ENCODE data around the gene SLC6A3.
"Not testable (repeated sequence)": the region's sequence is repeated elsewhere in the genome, so short reads cannot be mapped to it uniquely, and the experiment has no call there.

SLC6A3 gene

DNA sequence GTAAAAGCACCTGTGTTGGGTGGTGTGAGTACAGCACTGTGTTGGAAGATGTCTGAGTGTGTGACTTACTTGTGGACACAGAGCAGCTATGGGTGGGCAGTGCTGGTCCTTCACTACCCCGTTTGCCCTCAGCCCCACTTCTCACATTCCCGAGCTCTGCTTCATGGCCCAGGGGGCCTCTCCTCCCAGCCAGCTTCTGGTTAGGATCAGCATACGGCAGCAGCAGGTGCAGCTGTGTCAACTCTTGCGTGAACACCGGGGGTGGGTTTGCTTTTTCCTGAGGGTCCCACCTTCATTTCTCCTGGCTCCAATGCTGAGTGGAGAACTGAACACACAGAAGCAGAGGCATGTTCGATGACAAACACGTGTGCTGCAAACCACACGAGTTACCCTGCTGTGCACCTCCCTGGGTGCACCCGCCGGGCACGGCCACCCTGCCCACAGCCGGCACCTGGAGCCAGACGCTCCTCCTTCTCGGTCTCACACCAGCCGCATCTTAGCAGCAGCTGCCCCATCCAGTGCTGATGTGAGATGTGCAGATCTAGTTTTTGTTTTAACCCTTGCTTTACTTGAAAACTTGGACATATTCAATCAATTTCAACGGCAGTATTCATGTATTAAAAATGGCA lies 14.9 kb upstream of the SLC6A3 start:
- no peaks in the 10 kb centered on the region for H3K27me3 ChIP-seq (ENCODE audit: low read depth, low read length)
- H3K4me3 ChIP-seq (ENCODE audit: low read length) = no peak overlapping the region
- no peaks in the 10 kb centered on the region for H4K20me1 ChIP-seq (ENCODE audit: insufficient read depth, low read length)
- H2AFZ ChIP-seq (ENCODE audit: low read depth, low read length) = no peak overlapping the region
- no peaks in the 10 kb centered on the region for H3K4me1 ChIP-seq (ENCODE audit: low read length)
- TF ChIP-seq, protein P1, sequence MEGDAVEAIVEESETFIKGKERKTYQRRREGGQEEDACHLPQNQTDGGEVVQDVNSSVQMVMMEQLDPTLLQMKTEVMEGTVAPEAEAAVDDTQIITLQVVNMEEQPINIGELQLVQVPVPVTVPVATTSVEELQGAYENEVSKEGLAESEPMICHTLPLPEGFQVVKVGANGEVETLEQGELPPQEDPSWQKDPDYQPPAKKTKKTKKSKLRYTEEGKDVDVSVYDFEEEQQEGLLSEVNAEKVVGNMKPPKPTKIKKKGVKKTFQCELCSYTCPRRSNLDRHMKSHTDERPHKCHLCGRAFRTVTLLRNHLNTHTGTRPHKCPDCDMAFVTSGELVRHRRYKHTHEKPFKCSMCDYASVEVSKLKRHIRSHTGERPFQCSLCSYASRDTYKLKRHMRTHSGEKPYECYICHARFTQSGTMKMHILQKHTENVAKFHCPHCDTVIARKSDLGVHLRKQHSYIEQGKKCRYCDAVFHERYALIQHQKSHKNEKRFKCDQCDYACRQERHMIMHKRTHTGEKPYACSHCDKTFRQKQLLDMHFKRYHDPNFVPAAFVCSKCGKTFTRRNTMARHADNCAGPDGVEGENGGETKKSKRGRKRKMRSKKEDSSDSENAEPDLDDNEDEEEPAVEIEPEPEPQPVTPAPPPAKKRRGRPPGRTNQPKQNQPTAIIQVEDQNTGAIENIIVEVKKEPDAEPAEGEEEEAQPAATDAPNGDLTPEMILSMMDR (IDR thresholded peaks at IDR 0.05; ENCODE audit: low read depth, low read length) = no peak
- no peak for TF ChIP-seq EZH2phosphoT487 (IDR thresholded peaks at IDR 0.05; ENCODE audit: low read depth)
- no peaks in the 10 kb centered on the region for H3K79me2 ChIP-seq (ENCODE audit: low read length)
- no peak overlapping the region for H3K4me2 ChIP-seq (ENCODE audit: low read length)
- no peak overlapping the region for H3K27ac ChIP-seq (ENCODE audit: low read length)
- peaks cover 10% of the 10 kb centered on the region; the same call in 1 of the 2 replicates for H3K9me3 ChIP-seq (ENCODE audit: insufficient read depth, low read length)
- H3K36me3 ChIP-seq (replicated peaks; ENCODE audit: low read depth, low read length) = peaks cover 83% of the 10 kb centered on the region
- H3K9ac ChIP-seq (ENCODE audit: low read length) = no peak overlapping the region

- H3K4me2 ChIP-seq (ENCODE audit: low read length); H3K4me1 ChIP-seq (ENCODE audit: low read length); H2AFZ ChIP-seq (ENCODE audit: low read depth, low read length); H3K27me3 ChIP-seq (ENCODE audit: low read depth, low read length); H3K9ac ChIP-seq (ENCODE audit: low read length); H3K4me3 ChIP-seq (ENCODE audit: low read length); H3K79me2 ChIP-seq (ENCODE audit: low read length); H4K20me1 ChIP-seq (ENCODE audit: insufficient read depth, low read length); H3K27ac ChIP-seq (ENCODE audit: low read length): not testable (repeated sequence)
- peaks cover 10% of the 10 kb centered on the region; the same call in 1 of the 2 replicates for H3K9me3 ChIP-seq (ENCODE audit: insufficient read depth, low read length)
- peaks cover 81% of the 10 kb centered on the region for H3K36me3 ChIP-seq (replicated peaks; ENCODE audit: low read depth, low read length)
Observed at GRCh38 chr5:1459435-1459834, 14.2 kb upstream of the SLC6A3 start.

- H3K27ac ChIP-seq (ENCODE audit: low read length); H3K9ac ChIP-seq (ENCODE audit: low read length); H2AFZ ChIP-seq (ENCODE audit: low read depth, low read length); H4K20me1 ChIP-seq (ENCODE audit: insufficient read depth, low read length); H3K4me2 ChIP-seq (ENCODE audit: low read length); H3K27me3 ChIP-seq (ENCODE audit: low read depth, low read length); H3K4me1 ChIP-seq (ENCODE audit: low read length); H3K4me3 ChIP-seq (ENCODE audit: low read length); H3K79me2 ChIP-seq (ENCODE audit: low read length): not testable (repeated sequence)
- Histone ChIP-seq H3K9me3 (ENCODE audit: insufficient read depth, low read length) (peaks cover 22% of the 10 kb centered on the region; the same call in 1 of the 2 replicates), H3K36me3 (replicated peaks; ENCODE audit: low read depth, low read length) (peaks cover 53% of the 10 kb centered on the region)
Observed at GRCh38 chr5:1456110-1456881, 11.1 kb upstream of the SLC6A3 start.

DNA sequence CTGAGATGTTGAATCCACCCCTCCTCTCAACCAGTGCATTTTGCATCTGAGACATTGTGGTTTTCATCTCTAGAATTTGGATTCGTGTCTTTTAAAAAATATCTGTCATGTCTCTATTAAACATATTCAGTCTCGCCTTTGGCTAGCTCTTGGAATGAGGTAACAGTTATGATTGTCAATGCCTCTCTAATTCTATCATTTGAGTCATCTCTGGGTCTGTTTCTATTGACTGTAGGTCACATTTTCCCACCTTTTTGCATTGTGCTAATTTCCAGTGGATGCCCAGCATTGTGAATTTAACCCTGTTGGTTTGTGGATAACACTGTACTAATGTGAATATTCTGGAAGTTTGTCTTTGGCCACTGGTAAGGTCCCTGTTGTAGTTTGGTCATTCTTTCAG lies 8.4 kb upstream of the SLC6A3 start:
- H3K4me1 ChIP-seq (ENCODE audit: low read length) = no peaks in the 10 kb centered on the region
- peaks cover 22% of the 10 kb centered on the region; the same call in 1 of the 2 replicates for H3K9me3 ChIP-seq (ENCODE audit: insufficient read depth, low read length)
- no peak for TF ChIP-seq EZH2phosphoT487 (IDR thresholded peaks at IDR 0.05; ENCODE audit: low read depth)
- TF ChIP-seq, protein P1 (IDR thresholded peaks at IDR 0.05; ENCODE audit: low read depth, low read length) = no peak
- no peaks in the 10 kb centered on the region for H3K79me2 ChIP-seq (ENCODE audit: low read length)
- no peak overlapping the region for H3K9ac ChIP-seq (ENCODE audit: low read length)
- no peak overlapping the region for H3K4me3 ChIP-seq (ENCODE audit: low read length)
- H3K4me2 ChIP-seq (ENCODE audit: low read length) = no peak overlapping the region
- no peaks in the 10 kb centered on the region for H3K27me3 ChIP-seq (ENCODE audit: low read depth, low read length)
- H2AFZ ChIP-seq (ENCODE audit: low read depth, low read length) = no peak overlapping the region
- no peaks in the 10 kb centered on the region for H4K20me1 ChIP-seq (ENCODE audit: insufficient read depth, low read length)
- H3K36me3 ChIP-seq (replicated peaks; ENCODE audit: low read depth, low read length) = peaks cover 33% of the 10 kb centered on the region
- no peak overlapping the region for H3K27ac ChIP-seq (ENCODE audit: low read length)

DNA sequence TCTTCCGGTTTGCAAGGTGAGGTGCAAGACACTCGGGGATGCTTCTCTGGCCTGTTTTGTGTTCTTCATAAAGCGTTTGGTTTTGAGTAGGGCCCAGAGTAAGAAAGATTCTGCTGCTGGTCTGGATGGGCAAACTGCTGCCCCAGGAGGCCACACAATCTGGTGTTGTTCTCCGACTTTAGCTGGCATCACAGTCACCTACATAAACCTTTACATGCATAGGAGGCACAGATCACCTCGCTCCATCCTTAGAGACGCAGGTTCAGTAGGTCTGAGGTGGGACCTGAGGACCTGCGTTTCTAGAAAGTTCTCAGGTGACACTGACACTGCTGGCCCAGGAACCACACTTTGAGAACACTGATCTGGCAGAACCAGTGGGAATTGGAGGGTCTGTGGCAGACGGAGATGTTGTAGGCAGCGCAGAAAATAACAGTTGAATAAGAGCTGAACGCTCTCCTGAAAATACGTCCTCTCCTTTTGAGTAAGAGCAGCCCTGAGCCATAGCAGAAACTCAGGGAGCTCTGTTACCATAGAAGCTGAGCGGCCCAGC lies 3.9 kb upstream of the SLC6A3 start:
- Histone ChIP-seq H2AFZ (ENCODE audit: low read depth, low read length) (no peak overlapping the region), H3K27ac (ENCODE audit: low read length) (no peak overlapping the region), H3K4me2 (ENCODE audit: low read length) (no peak overlapping the region), H3K27me3 (ENCODE audit: low read depth, low read length) (no peaks in the 10 kb centered on the region), H3K4me1 (ENCODE audit: low read length) (no peaks in the 10 kb centered on the region), H3K9ac (ENCODE audit: low read length) (no peak overlapping the region), H3K36me3 (replicated peaks; ENCODE audit: low read depth, low read length) (peaks cover 2% of the 10 kb centered on the region), H3K9me3 (ENCODE audit: insufficient read depth, low read length) (peaks cover 11% of the 10 kb centered on the region; the same call in 1 of the 2 replicates), H3K79me2 (ENCODE audit: low read length) (no peaks in the 10 kb centered on the region), H4K20me1 (ENCODE audit: insufficient read depth, low read length) (no peaks in the 10 kb centered on the region), H3K4me3 (ENCODE audit: low read length) (no peak overlapping the region)
- no peak for TF ChIP-seq EZH2phosphoT487 (IDR thresholded peaks at IDR 0.05; ENCODE audit: low read depth)
- TF ChIP-seq, protein P1 (IDR thresholded peaks at IDR 0.05; ENCODE audit: low read depth, low read length) = no peak

All from OCI-LY3 (cell line).